ENCODE data around the gene RFNG. TPM values are rescaled to one million over a fixed set of nuclear protein-coding genes. Genes with fewer than 3 reads are reported as not detected.

Gene RFNG
- total RNA-seq, 1 experiment from 2014 or later, result 43.4 TPM

DNA sequence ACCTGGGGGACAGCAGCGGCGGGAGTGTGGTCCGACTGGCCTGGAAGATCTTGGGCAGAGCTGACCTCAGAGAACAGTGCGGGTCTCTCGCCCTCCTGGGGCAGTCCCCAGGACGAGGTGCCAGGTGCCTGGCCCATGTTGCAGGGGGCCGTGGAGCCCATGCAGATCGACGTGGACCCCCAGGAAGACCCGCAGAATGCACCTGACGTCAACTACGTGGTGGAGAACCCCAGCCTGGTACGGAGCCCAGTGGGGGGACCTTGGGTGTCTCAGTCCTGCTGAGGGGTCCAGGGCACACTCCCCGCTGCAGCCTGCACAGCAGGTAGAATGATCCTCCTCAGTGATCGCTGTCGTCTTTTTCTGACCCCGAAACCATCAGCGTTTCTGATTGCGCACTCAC is 1.5 kb upstream of the RFNG start:
- ChIA-PET CTCF (no interaction called here), POLR2A (no interaction called here)
- in situ Hi-C loops (cut with HindIII; ENCODE audit: low pct_unique_long_range_greater_than_20kb, low sequenced_read_pairs), result loop anchor here (10.0 kb wide), 1 partner anchor 82 kb away; no protein-coding TSS in a partner anchor
- Histone ChIP-seq H3K27me3 (ENCODE audit: control insufficient read depth, insufficient read depth, low read length) (no peaks in the 10 kb centered on the region), H3K27ac (ENCODE audit: low read length) (peak overlapping the region; percentile 82), H3K9me3 (ENCODE audit: control insufficient read depth, insufficient read depth, low read depth, low read length) (no peaks in the 10 kb centered on the region), H3K36me3 (ENCODE audit: control insufficient read depth, insufficient read depth, low read length) (peaks cover 9% of the 10 kb centered on the region), H3K4me1 (ENCODE audit: control insufficient read depth, insufficient read depth, low read length) (peaks cover 32% of the 10 kb centered on the region), H3K4me3 (ENCODE audit: low read depth in 2 of 2, low read length in 2 of 2) (peak overlapping the region; percentile 85 to 99)
- DNase-seq (ENCODE audit: low read depth, low spot score), result no peak
- intact Hi-C loops (cut with micrococcal nuclease; ENCODE audit: unreplicated experiment), result no loop called here
- no TSS peak for BruUV-seq (replicated peaks)
- no peak for ATAC-seq
- TF ChIP-seq, protein P1, sequence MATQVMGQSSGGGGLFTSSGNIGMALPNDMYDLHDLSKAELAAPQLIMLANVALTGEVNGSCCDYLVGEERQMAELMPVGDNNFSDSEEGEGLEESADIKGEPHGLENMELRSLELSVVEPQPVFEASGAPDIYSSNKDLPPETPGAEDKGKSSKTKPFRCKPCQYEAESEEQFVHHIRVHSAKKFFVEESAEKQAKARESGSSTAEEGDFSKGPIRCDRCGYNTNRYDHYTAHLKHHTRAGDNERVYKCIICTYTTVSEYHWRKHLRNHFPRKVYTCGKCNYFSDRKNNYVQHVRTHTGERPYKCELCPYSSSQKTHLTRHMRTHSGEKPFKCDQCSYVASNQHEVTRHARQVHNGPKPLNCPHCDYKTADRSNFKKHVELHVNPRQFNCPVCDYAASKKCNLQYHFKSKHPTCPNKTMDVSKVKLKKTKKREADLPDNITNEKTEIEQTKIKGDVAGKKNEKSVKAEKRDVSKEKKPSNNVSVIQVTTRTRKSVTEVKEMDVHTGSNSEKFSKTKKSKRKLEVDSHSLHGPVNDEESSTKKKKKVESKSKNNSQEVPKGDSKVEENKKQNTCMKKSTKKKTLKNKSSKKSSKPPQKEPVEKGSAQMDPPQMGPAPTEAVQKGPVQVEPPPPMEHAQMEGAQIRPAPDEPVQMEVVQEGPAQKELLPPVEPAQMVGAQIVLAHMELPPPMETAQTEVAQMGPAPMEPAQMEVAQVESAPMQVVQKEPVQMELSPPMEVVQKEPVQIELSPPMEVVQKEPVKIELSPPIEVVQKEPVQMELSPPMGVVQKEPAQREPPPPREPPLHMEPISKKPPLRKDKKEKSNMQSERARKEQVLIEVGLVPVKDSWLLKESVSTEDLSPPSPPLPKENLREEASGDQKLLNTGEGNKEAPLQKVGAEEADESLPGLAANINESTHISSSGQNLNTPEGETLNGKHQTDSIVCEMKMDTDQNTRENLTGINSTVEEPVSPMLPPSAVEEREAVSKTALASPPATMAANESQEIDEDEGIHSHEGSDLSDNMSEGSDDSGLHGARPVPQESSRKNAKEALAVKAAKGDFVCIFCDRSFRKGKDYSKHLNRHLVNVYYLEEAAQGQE (IDR thresholded peaks at IDR 0.05; ENCODE audit: insufficient read depth in 1 of 2, low read depth in 2 of 2, low read length in 1 of 2), result no peak
- no peak for TF ChIP-seq SIN3A (IDR thresholded peaks at IDR 0.05; ENCODE audit: borderline replicate concordance, insufficient read depth, low read depth, low read length)
- TF ChIP-seq CTCF (IDR thresholded peaks at IDR 0.05), result no peak
- TF ChIP-seq POLR2AphosphoS5 (IDR thresholded peaks at IDR 0.05; ENCODE audit: low read depth, low read length), result no peak
- no peak for TF ChIP-seq TCF7L2 (IDR thresholded peaks at IDR 0.05; ENCODE audit: low read depth, low read length)

GRCh38 chr17:82052638-82053059 is 1.0 kb upstream of the RFNG start:
- CTCF ChIA-PET, result no interaction called here
- ATAC-seq (no peak), DNase-seq (ENCODE audit: low read depth, low spot score) (no peak)
- H3K4me3 ChIP-seq (ENCODE audit: low read depth in 2 of 2, low read length in 2 of 2), result peak overlapping the region; percentile 85 to 99
- intact Hi-C loops (cut with micrococcal nuclease; ENCODE audit: unreplicated experiment) (no loop called here), in situ Hi-C loops (cut with HindIII; ENCODE audit: low pct_unique_long_range_greater_than_20kb, low sequenced_read_pairs) (loop anchor here (10.0 kb wide), 1 partner anchor 82 kb away; no protein-coding TSS in a partner anchor)
- peaks cover 9% of the 10 kb centered on the region for H3K36me3 ChIP-seq (ENCODE audit: control insufficient read depth, insufficient read depth, low read length)
- H3K4me1 ChIP-seq (ENCODE audit: control insufficient read depth, insufficient read depth, low read length), result peaks cover 27% of the 10 kb centered on the region
- BruUV-seq (replicated peaks), result no TSS peak
- TF ChIP-seq POLR2AphosphoS5 (IDR thresholded peaks at IDR 0.05; ENCODE audit: low read depth, low read length) (no peak), TCF7L2 (IDR thresholded peaks at IDR 0.05; ENCODE audit: low read depth, low read length) (no peak), CTCF (IDR thresholded peaks at IDR 0.05) (no peak), SIN3A (IDR thresholded peaks at IDR 0.05; ENCODE audit: borderline replicate concordance, insufficient read depth, low read depth, low read length) (no peak)
- TF ChIP-seq, protein P1 (IDR thresholded peaks at IDR 0.05; ENCODE audit: insufficient read depth in 1 of 2, low read depth in 2 of 2, low read length in 1 of 2), result no peak
- H3K27me3 ChIP-seq (ENCODE audit: control insufficient read depth, insufficient read depth, low read length), result no peaks in the 10 kb centered on the region
- peak overlapping the region; percentile 82 for H3K27ac ChIP-seq (ENCODE audit: low read length)
- H3K9me3 ChIP-seq (ENCODE audit: control insufficient read depth, insufficient read depth, low read depth, low read length), result no peaks in the 10 kb centered on the region
- POLR2A ChIA-PET, result interaction anchor here (0.6 kb wide), 1 partner anchor 21 kb away, joined by 4 read pairs; no protein-coding TSS in a partner anchor

Measured in Panc1 (cell line).